GM10248 (cell line): ENCODE measurements around the gene RAD51B.

Source experiments
- CTCF ChIA-PET: fragments of 300-600 bp; sonication (Branson Sonifier 250); formaldehyde crosslinking; extraction: SDS; loops from one replicate; lab custom pipeline; 2021; ENCODE audit warnings: antibody characterized with exemption; lab: Yijun Ruan, JAX
- POLR2A ChIA-PET: fragments of 350-650 bp; sonication (Branson Sonifier 250); formaldehyde crosslinking; extraction: SDS; loops from one replicate; lab custom pipeline; 2020; ENCODE audit warnings: antibody characterized with exemption; lab: Yijun Ruan, JAX
- DNase-seq: peaks from one replicate; pipeline ENCODE4 v3.0.0; 2012; ENCODE audit errors: extremely low spot score
- TF ChIP-seq, protein P1 (sequence below): IDR thresholded peaks from 2 replicates; pipeline ENCODE4 v1.5.1; 2012; ENCODE audit warnings: mild to moderate bottlenecking, low read depth; ENCODE audit errors: extremely low read depth, missing control alignments, control extremely low read depth

Gene RAD51B

DNA sequence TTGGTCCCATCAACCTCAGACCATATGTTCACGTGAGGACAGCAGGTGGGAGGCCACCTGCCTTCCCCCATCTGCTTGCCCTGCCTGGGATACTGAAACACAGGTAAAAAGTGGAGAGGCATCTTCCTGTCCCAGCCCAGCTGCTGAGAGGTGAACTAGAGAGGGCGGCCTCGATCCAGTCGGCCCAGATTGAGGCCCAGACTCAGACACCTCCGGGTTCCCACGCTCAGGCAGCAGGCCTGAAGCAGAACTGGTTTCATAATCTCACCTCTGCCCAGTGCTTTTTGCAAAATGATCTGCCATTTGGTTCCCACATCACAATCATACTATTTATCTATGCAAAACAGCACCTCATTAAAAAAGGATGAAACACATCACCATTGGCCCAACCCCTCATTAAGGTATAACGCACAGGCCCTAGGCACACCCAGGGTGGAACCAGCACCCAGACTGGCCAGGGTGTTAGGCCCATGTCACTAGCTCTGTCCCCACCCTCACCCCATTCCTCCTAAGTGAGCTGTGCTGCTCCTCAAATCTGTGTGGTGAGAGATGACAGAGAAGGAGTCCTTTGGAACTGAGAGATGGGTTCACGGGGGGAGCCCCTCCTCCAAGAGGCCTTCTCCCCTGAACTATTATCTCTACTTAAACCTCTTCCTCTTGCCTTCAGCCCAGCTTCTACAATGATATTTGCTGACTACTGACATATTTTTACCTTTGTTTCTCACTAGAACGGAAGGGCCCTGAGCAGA lies 892.2 kb downstream of the RAD51B start:
- TF ChIP-seq, protein P1, sequence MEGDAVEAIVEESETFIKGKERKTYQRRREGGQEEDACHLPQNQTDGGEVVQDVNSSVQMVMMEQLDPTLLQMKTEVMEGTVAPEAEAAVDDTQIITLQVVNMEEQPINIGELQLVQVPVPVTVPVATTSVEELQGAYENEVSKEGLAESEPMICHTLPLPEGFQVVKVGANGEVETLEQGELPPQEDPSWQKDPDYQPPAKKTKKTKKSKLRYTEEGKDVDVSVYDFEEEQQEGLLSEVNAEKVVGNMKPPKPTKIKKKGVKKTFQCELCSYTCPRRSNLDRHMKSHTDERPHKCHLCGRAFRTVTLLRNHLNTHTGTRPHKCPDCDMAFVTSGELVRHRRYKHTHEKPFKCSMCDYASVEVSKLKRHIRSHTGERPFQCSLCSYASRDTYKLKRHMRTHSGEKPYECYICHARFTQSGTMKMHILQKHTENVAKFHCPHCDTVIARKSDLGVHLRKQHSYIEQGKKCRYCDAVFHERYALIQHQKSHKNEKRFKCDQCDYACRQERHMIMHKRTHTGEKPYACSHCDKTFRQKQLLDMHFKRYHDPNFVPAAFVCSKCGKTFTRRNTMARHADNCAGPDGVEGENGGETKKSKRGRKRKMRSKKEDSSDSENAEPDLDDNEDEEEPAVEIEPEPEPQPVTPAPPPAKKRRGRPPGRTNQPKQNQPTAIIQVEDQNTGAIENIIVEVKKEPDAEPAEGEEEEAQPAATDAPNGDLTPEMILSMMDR = no peak
- ChIA-PET POLR2A (no interaction called here), CTCF (interaction anchor here (1.0 to 1.6 kb wide), 3 partner anchors 8 to 78 kb away, joined by 3 read pairs; no protein-coding TSS in a partner anchor)
- DNase-seq = no peak

DNA sequence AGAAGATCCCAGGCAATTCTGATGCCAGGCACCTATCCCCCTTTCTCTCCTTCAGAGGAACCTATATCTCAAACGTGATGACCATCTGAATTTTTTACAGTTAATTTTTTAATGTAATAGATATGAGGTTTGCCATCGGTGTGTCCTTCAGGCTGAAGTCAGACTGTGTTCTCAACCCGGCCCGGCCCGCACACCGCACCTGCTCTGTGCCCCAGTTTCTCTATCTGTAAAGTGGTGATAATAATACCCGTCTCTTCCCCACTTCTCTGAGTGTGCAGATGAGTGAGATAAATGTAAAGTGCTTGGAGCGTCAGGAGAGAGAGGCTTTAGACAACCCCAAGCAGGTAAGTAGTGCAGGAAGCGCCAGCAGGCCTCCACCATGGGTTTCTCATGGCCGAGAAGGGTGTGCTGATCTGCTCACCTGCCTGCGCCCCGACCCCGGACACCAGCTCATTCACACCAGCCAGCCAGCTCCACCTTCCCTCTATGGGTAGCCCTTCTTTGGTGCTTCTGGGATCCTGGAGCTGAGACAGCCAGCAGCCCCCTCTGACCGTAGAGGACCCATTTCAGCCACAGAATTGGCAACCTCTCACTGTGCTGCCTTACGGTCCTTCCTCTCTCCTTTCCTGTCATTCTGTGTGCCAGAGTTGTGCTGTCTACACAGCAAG lies 893.3 kb downstream of the RAD51B start:
- ChIA-PET POLR2A (no interaction called here), CTCF (no interaction called here)
- TF ChIP-seq, protein P1 = no peak
- DNase-seq = no peak

GRCh38 chr14:68713782-68714181 lies 894.2 kb downstream of the RAD51B start:
- CTCF ChIA-PET = interaction anchor here (1.4 kb wide), 1 partner anchor 13 kb away, joined by 4 read pairs; no protein-coding TSS in a partner anchor
- TF ChIP-seq, protein P1 = no peak
- no peak for DNase-seq
- POLR2A ChIA-PET = no interaction called here

- no peak for DNase-seq
- ChIA-PET POLR2A (no interaction called here), CTCF (interaction anchor here (0.8 to 1.8 kb wide), 4 partner anchors 9 to 101 kb away, joined by 3 to 4 read pairs (median 3); no protein-coding TSS in a partner anchor)
- TF ChIP-seq, protein P1 = no peak
These were observed 895.7 kb downstream of the RAD51B start for GRCh38 chr14:68714991-68715924.

- POLR2A ChIA-PET = interaction anchor here (0.6 kb wide), 1 partner anchor 656 kb away, joined by 4 read pairs; no protein-coding TSS in a partner anchor
- TF ChIP-seq, protein P1 = no peak
- CTCF ChIA-PET = interaction anchor here (1.3 to 1.8 kb wide), 3 partner anchors 8 to 312 kb away, joined by 3 to 8 read pairs (median 3); no protein-coding TSS in a partner anchor
- no peak for DNase-seq
These were observed 897.1 kb downstream of the RAD51B start for GRCh38 chr14:68716698-68717097.
